Activated CD8-positive, alpha-beta memory T cell treated with anti-CD3 and anti-CD28 coated beads, Interleukin-2, amount 10 ng/mL, durations not matched to agents 7 days and 5 days (primary cell): ENCODE data around the gene URM1. TPM values are rescaled to one million over a fixed set of nuclear protein-coding genes. Genes with fewer than 3 reads are reported as not detected.
"Not testable (repeated sequence)": the region's sequence is repeated elsewhere in the genome, so short reads cannot be mapped to it uniquely, and the experiment has no call there.

Source experiments
- ATAC-seq: fragments of 150-1000 bp; cut with Tn5 transposase; one replicate; pipeline ENCODE4 v1.10.0; 2021; ENCODE audit warnings: moderate library complexity
- CTCF ChIA-PET: fragments of 350-600 bp; sonication (Branson Sonifier 250); formaldehyde crosslinking; loops from one replicate; lab custom pipeline; 2021; ENCODE audit warnings: antibody characterized with exemption; lab: Charles Lee
- DNase-seq: peaks from one replicate; pipeline ENCODE4 v3.0.0-alpha.2; 2020
- H3K27ac Mint-ChIP-seq: one replicate; pipeline ENCODE4 v1.8.0; 2021; ENCODE audit warnings: mild to moderate bottlenecking, mixed read lengths
- H3K27me3 Mint-ChIP-seq: one replicate; pipeline ENCODE4 v1.8.0; 2021; ENCODE audit warnings: mixed read lengths
- H3K36me3 Mint-ChIP-seq: one replicate; pipeline ENCODE4 v1.8.0; 2021; ENCODE audit warnings: mild to moderate bottlenecking, mixed read lengths
- H3K4me1 Mint-ChIP-seq: one replicate; pipeline ENCODE4 v1.8.0; 2021; ENCODE audit warnings: mixed read lengths
- H3K4me3 Mint-ChIP-seq: one replicate; pipeline ENCODE4 v1.8.0; 2021; ENCODE audit warnings: mild to moderate bottlenecking, moderate library complexity, mixed read lengths
- H3K9me3 Mint-ChIP-seq: one replicate; pipeline ENCODE4 v1.8.0; 2022; ENCODE audit warnings: low read depth, mixed read lengths
- total RNA-seq, 2 experiments: library from RNA; stranded (reverse); gene quantifications; one replicate each; pipeline ENCODE4 v1.2.3, GENCODE V29; 2021

URM1 gene
- total RNA-seq, 2 experiments from 2014 or later, result 61.4 to 81.0 TPM

DNA sequence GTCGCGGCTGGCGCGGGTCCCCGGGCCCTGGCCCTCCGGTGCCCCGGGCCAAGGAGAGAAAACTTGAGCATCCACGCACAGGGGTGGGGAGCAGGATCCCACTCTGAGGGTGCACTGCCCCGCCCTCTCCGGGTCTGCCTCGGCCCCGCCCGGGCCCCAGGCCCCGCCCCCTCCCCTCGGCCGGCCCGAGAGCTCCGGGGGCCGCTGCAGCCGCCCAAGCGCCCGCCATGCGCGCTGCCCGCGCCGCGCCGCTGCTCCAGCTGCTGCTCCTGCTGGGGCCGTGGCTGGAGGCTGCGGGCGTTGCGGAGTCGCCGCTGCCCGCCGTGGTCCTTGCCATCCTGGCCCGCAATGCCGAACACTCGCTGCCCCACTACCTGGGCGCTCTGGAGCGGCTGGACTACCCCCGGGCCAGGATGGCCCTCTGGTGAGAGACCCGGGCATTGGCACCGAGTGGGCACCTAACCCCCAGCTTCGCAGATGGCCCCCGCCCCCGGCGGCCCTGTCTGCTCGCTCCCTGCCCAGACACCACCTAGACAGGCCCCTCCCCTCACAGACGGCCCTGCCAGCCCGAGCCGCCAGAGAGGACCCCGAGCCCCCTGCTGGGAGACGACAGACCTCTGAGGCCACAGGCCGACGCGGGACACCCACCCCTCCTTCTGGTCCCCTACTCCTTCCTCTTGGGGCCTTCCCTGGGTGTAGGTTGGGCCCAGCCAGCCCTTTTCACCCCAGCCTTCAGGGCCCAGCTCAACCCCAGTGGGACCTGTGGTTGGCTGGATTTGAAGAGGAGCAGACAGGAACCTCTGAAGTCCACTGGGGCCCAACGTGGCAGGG, 49.7 kb downstream of the URM1 start, which contains the start of gene CERCAM:
Gene CERCAM, plus strand, starts transcription at position 207 of the 831 bp plus-strand sequence. Its CDS starts 21 bp downstream, at position 228.
- Mint-ChIP-seq H3K4me3 (peak within 1 kb of the TSS; percentile 70), H3K27me3 (peaks cover 30% of the 10 kb centered on the region), H3K27ac (peak within 1 kb of the TSS; percentile 5), H3K36me3 (no peaks in the 10 kb centered on the region), H3K4me1 (peaks cover 29% of the 10 kb centered on the region), H3K9me3 (no peaks in the 10 kb centered on the region)
- ATAC-seq, result peak; percentile 83
- CTCF ChIA-PET, result interaction anchor here (0.8 to 3.2 kb wide), 20 partner anchors 10 to 281 kb away, joined by 3 to 38 read pairs (median 4); partner anchors contain the start of genes PKN3 and URM1
- DNase-seq, result peak; percentile 66

DNA sequence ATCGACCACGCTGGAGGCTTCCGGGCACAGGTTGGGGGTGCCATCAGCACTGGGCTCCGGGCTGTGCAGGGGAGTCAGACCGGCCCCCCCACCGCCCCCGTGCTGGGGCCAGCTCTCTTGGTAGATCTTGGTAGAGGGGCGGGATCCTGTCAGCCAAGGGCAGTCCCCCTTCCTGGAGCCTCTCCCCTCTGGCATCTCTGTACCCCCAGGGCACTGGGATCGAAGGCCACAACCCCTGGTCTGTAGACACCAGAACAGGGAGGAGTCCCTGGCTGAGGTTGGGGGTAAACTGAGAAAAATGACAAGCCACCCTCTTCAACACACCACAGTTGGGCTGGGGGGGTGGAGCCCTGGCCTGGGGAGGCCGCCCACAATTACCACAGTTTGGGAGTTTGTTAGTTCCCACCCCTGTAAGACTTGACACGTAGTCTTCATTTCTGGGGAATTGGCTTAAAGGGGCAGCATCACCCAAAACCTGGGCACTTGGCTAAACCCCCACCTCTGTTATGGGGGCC, 50.4 kb downstream of the URM1 start:
- Mint-ChIP-seq H3K9me3 (no peaks in the 10 kb centered on the region), H3K36me3 (no peaks in the 10 kb centered on the region), H3K27ac (peak overlapping the region; percentile 5), H3K27me3 (peaks cover 23% of the 10 kb centered on the region), H3K4me3 (peak overlapping the region; percentile 59), H3K4me1 (peaks cover 28% of the 10 kb centered on the region)
- CTCF ChIA-PET, result interaction anchor here (0.5 to 3.2 kb wide), 5 partner anchors 13 to 1116 kb away, joined by 3 to 38 read pairs (median 4); no protein-coding TSS in a partner anchor
- ATAC-seq (peak; percentile 6), DNase-seq (peak; percentile 69)

DNA sequence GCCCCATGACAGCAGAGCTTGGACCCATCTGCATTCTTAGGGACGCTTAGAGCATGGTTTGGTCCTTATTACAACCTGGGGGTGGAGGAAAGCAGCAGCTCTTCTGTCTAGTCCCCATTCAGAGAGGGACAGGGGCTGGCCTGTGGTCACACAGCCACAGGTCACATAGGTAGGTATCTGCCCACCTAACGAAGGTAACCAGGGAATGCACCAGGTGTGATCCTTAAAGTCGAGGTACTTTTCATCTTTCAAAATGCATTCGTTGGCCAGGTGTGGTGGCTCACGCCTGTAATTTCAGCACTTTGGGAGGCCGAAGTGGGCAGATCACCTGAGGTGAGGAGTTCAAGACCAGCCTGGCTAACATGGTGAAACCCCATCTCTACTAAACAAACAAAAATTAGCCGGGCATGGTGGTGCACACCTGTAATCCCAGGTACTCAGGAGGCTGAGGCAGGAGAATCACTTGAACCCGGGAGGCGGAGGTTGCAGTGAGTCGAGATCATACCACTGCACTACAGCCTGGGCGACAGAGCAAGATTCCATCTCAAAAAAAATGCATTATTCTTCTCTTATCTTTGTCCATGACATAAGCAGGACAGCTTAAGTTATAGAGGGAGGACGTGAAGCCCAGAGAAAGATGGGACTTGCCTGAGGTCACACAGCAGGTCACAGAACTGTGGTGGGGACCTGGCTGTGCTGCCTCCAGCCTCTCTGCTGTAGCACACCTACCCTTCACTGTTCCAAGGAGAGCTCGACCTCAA, 51.0 kb downstream of the URM1 start:
- not testable (repeated sequence) for DNase-seq, ATAC-seq, H3K9me3 Mint-ChIP-seq, H3K4me3 Mint-ChIP-seq, H3K27ac Mint-ChIP-seq, H3K36me3 Mint-ChIP-seq
- Mint-ChIP-seq H3K27me3 (peaks cover 20% of the 10 kb centered on the region), H3K4me1 (peaks cover 26% of the 10 kb centered on the region)
- CTCF ChIA-PET, result interaction anchor here (0.5 to 3.2 kb wide), 4 partner anchors 16 to 1115 kb away, joined by 3 to 38 read pairs (median 6); no protein-coding TSS in a partner anchor

DNA sequence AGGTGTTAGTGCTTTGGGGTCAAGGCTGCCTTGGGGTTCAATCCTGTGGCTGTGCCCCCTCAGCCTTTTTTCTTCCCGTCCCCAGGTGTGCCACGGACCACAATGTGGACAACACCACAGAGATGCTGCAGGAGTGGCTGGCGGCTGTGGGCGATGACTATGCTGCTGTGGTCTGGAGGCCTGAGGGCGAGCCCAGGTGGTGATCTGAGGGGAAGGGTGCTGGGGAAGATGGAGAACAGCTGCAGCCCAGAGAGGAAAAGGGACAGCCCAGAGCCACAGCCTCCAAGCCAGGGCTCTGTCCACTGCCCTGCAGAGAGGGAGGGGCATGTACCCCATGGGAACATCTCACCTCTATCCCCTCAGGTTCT, 51.6 kb downstream of the URM1 start:
- no peaks in the 10 kb centered on the region for H3K9me3 Mint-ChIP-seq
- peaks cover 26% of the 10 kb centered on the region for H3K4me1 Mint-ChIP-seq
- DNase-seq (peak; percentile 55), ATAC-seq (no peak)
- peaks cover 15% of the 10 kb centered on the region for H3K27me3 Mint-ChIP-seq
- no peak overlapping the region for H3K4me3 Mint-ChIP-seq
- CTCF ChIA-PET, result interaction anchor here (0.7 to 2.1 kb wide), 2 partner anchors 16 to 140 kb away, joined by 3 to 8 read pairs; no protein-coding TSS in a partner anchor
- no peak overlapping the region for H3K27ac Mint-ChIP-seq
- no peaks in the 10 kb centered on the region for H3K36me3 Mint-ChIP-seq

DNA sequence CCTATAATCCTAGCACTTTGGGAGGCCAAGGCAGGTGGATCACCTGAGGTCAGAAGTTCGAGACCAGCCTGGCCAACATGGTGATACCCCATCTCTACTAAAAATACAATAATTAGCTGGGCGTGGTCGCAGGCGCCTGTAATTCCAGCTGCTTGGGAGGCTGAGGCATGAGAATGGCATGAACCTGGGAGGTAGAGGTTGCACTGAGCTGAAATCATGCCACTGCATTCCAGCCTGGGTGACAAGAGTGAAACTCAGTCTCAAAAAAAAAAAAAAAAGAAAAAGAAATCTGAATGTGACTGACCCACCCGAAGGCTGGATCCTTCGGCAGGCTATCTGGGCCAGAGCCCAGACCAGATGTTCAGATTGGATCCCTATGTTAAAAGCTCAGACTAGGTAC, 52.2 kb downstream of the URM1 start:
- Mint-ChIP-seq H3K4me1 (peaks cover 26% of the 10 kb centered on the region), H3K27me3 (peaks cover 15% of the 10 kb centered on the region)
- H3K27ac Mint-ChIP-seq, H3K9me3 Mint-ChIP-seq, DNase-seq, ATAC-seq, H3K4me3 Mint-ChIP-seq, H3K36me3 Mint-ChIP-seq: not testable (repeated sequence)
- CTCF ChIA-PET, result interaction anchor here (0.7 to 2.1 kb wide), 2 partner anchors 15 to 140 kb away, joined by 3 to 8 read pairs; no protein-coding TSS in a partner anchor

DNA sequence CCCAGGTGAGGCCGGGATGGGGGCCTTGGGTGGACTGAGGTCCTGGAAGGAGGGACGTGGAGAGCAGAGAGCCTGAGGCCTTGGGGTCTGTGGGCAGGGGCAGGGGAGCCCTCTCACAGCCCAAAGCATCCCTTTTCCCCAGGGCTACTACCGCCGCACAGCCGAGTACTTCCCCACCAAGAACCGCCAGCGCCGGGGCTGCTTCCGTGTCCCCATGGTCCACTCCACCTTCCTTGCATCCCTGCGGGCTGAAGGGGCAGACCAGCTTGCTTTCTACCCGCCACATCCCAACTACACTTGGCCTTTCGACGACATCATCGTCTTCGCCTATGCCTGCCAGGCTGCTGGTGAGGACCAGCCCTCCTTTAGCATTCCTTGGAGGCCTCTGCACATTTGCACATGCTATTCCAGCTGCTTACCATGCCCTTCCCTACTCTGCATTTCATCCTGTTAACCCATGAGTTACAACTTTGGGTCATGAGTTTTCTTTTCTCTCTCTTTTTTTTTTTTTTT, 53.1 kb downstream of the URM1 start:
- peaks cover 7% of the 10 kb centered on the region for H3K27me3 Mint-ChIP-seq
- no peak overlapping the region for H3K27ac Mint-ChIP-seq
- no peak for DNase-seq
- H3K4me3 Mint-ChIP-seq, result no peak overlapping the region
- peaks cover 26% of the 10 kb centered on the region for H3K4me1 Mint-ChIP-seq
- CTCF ChIA-PET, result no interaction called here
- ATAC-seq, result no peak
- H3K9me3 Mint-ChIP-seq, result no peaks in the 10 kb centered on the region
- H3K36me3 Mint-ChIP-seq, result no peaks in the 10 kb centered on the region

DNA sequence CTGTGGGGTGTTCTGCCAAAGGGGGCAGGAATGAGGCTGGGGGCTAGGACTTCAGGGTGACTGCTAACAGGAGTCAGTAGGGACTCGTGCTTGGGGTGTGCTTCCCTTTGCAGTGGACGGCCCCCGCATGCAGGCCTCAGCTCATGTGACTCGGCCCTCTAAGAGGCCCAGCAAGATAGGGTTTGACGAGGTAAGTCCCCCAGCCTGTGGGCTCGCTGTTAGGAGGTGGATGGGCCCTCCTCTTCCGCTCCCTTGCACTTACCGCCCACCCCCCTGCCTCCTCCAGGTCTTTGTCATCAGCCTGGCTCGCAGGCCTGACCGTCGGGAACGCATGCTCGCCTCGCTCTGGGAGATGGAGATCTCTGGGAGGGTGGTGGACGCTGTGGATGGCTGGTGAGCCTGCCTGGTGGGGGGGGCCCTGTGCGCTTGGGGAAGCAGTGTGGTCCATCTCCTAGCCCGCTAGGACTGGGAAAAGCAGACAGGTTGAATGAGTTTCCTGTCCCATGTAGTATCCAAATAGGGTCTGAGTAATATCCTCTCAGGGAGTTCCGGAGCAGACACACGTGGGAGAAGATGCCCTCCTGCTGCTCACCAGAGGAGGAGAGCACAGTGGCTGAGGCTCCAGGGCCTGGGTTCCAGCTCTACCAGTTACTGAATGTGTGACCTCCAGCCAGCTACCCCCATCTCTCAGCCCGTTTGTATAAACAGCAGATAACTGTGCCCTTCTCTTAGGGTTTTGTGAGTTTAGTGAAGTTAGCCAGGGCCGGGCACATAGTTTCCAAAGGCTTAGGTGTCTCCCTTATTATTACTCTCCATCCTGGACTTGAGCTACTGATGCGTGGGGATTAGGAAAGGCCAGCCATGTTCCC, 57.7 kb downstream of the URM1 start:
- Mint-ChIP-seq H3K27ac (no peak overlapping the region), H3K4me3 (no peak overlapping the region), H3K9me3 (no peaks in the 10 kb centered on the region), H3K4me1 (no peaks in the 10 kb centered on the region), H3K27me3 (no peaks in the 10 kb centered on the region), H3K36me3 (no peaks in the 10 kb centered on the region)
- CTCF ChIA-PET, result interaction anchor here (1.4 to 2.1 kb wide), 2 partner anchors 10 to 11 kb away, joined by 4 to 7 read pairs; no protein-coding TSS in a partner anchor
- ATAC-seq (no peak), DNase-seq (no peak)

DNA sequence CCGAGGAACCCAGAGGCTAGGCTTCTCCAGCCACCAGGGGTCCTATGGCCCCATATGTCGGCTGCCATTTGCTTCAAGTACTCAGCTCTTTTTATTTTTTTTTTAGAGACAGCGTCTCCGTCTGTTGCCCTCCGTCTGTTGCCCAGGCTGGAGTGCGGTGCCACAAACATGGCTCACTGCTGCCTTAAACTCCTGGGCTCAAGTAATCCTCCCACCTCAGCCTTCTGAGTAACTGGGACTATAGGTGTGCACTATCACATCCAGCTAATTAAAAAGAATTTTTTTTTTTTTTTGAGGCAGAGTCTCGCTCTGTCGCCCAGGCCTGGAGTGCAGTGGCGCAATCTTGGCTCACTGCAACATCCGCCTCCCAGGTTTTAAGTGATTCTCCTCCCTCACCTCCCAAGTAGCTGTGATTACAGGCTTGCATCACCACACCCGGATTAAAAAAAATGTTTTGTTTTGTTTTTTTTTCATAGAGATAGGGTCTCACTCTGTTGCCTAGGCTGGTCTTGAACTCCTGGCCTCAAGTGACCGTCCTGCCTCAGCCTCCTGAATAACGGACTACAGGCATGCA, 58.4 kb downstream of the URM1 start:
- Mint-ChIP-seq H3K27ac (no peak overlapping the region), H3K4me3 (no peak overlapping the region), H3K36me3 (no peaks in the 10 kb centered on the region), H3K4me1 (no peaks in the 10 kb centered on the region), H3K9me3 (no peaks in the 10 kb centered on the region), H3K27me3 (no peaks in the 10 kb centered on the region)
- DNase-seq, result no peak
- CTCF ChIA-PET, result interaction anchor here (1.4 to 2.1 kb wide), 2 partner anchors 9 to 11 kb away, joined by 4 to 7 read pairs; no protein-coding TSS in a partner anchor
- ATAC-seq, result no peak

DNA sequence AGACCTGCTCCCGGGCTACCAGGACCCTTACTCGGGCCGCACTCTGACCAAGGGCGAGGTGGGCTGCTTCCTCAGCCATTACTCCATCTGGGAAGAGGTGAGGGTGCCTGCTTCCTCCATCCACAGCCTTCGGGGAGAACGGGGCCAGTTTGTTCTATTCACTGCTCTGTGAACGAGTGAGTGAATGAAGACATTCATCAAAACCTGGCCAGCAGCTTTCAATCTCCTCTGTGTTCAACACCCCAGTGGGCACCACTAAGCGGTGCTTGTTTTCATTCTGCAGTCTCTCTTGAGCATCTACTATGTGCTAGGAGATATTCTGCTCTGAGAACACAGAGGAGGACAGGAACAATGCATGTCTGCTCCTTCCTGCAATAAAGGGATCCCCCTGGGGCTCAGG, 60.0 kb downstream of the URM1 start:
- H3K36me3 Mint-ChIP-seq, result no peaks in the 10 kb centered on the region
- no peaks in the 10 kb centered on the region for H3K9me3 Mint-ChIP-seq
- ATAC-seq (no peak), DNase-seq (no peak)
- no peaks in the 10 kb centered on the region for H3K27me3 Mint-ChIP-seq
- H3K4me1 Mint-ChIP-seq, result no peaks in the 10 kb centered on the region
- H3K27ac Mint-ChIP-seq, result no peak overlapping the region
- H3K4me3 Mint-ChIP-seq, result no peak overlapping the region
- CTCF ChIA-PET, result interaction anchor here (0.6 kb wide), 1 partner anchor 33 kb away, joined by 3 read pairs; no protein-coding TSS in a partner anchor

DNA sequence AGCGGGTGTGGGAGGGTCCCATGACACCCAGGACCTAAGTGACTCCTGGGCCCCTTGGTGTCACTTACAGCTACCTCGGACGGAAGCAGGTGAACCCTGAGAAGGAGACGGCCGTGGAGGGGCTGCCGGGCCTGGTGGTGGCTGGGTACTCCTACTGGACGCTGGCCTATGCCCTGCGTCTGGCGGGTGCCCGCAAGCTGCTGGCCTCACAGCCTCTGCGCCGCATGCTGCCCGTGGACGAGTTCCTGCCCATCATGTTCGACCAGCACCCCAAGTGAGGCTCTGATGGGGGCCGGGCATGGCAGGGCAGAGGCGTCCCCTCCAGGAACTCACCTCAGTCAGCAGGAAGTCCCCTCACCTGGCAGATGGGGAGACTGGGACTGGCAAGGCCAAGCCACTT, 63.2 kb downstream of the URM1 start:
- H3K4me1 Mint-ChIP-seq, result peaks cover 8% of the 10 kb centered on the region
- no peaks in the 10 kb centered on the region for H3K36me3 Mint-ChIP-seq
- ATAC-seq, result no peak
- no peak overlapping the region for H3K4me3 Mint-ChIP-seq
- H3K27me3 Mint-ChIP-seq, result no peaks in the 10 kb centered on the region
- no peak for DNase-seq
- CTCF ChIA-PET, result interaction anchor here (1.0 to 1.2 kb wide), 2 partner anchors 12 to 72 kb away, joined by 3 read pairs; no protein-coding TSS in a partner anchor
- no peak overlapping the region for H3K27ac Mint-ChIP-seq
- H3K9me3 Mint-ChIP-seq, result no peaks in the 10 kb centered on the region

DNA sequence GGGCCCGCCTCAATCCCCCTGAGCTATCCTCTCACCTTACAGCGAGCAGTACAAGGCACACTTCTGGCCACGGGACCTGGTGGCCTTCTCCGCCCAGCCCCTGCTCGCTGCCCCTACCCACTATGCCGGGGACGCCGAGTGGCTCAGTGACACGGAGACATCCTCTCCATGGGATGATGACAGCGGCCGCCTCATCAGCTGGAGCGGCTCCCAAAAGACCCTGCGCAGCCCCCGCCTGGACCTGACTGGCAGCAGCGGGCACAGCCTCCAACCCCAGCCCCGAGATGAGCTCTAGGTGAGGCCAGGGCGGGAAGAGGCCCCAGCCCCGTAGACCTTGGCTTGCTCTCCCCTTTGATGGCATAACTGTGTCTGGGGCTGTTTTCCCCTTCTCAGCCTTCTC, 64.4 kb downstream of the URM1 start:
- H3K36me3 Mint-ChIP-seq, result no peaks in the 10 kb centered on the region
- no peaks in the 10 kb centered on the region for H3K9me3 Mint-ChIP-seq
- ATAC-seq, result no peak
- no peak overlapping the region for H3K4me3 Mint-ChIP-seq
- CTCF ChIA-PET, result interaction anchor here (1.2 to 1.4 kb wide), 3 partner anchors 11 to 75 kb away, joined by 3 read pairs; partner anchors contain the start of gene CERCAM
- H3K27ac Mint-ChIP-seq, result no peak overlapping the region
- peaks cover 8% of the 10 kb centered on the region for H3K4me1 Mint-ChIP-seq
- DNase-seq, result no peak
- no peaks in the 10 kb centered on the region for H3K27me3 Mint-ChIP-seq
